K562 (cell line): Measurements from ENCODE around the gene S100A4. TPM values are rescaled to one million over a fixed set of nuclear protein-coding genes. Genes with fewer than 3 reads are reported as not detected.

Experiments used
- BDP1 ChIP-seq: IDR thresholded peaks from 3 replicates; pipeline ENCODE4 v1.6.1; 2011; ENCODE audit not compliant: insufficient read length, insufficient read depth
- CCNT2 ChIP-seq: IDR thresholded peaks from 2 replicates; pipeline ENCODE4 v1.6.1; 2011; ENCODE audit warnings: borderline replicate concordance, low read depth, mild to moderate bottlenecking, moderate library complexity, mixed read lengths, low read length; ENCODE audit not compliant: insufficient read length; ENCODE audit errors: extremely low read depth
- CREB5 ChIP-seq: fragments of 250-450 bp; sonication (Bioruptor Pico); IDR thresholded peaks from 2 replicates; pipeline ENCODE4 v1.5.0; 2020; ENCODE audit warnings: mild to moderate bottlenecking
- CXXC5 ChIP-seq: fragments of 250-450 bp; sonication (Bioruptor Pico); IDR thresholded peaks from 2 replicates; pipeline ENCODE4 v1.8.0; 2022; ENCODE audit warnings: inconsistent platforms, mild to moderate bottlenecking, moderate library complexity
- E4F1 ChIP-seq: fragments of 250-450 bp; sonication (Bioruptor Pico); IDR thresholded peaks from 2 replicates; pipeline ENCODE4 v1.5.0; 2021; ENCODE audit warnings: mild to moderate bottlenecking, borderline replicate concordance
- FOXJ2 ChIP-seq: fragments of 200-800 bp; sonication (Bioruptor generic); IDR thresholded peaks from 2 replicates; pipeline ENCODE4 v1.6.1; 2016; ENCODE audit warnings: missing genetic modification characterization, missing compliant biosample characterization
- FOXP1 ChIP-seq: sonication (generic); formaldehyde crosslinking; IDR thresholded peaks from 2 replicates; pipeline ENCODE4 v1.8.0; 2022; ENCODE audit warnings: mild to moderate bottlenecking, missing genetic modification reagents
- GABPA ChIP-seq: fragments of 200-800 bp; sonication (Bioruptor generic); conservative IDR thresholded peaks from 2 replicates; pipeline ENCODE4 v1.6.1; 2016; ENCODE audit warnings: low read depth, missing genetic modification characterization, missing compliant biosample characterization
- HSF4 ChIP-seq: fragments of 250-450 bp; sonication (Bioruptor Pico); IDR thresholded peaks from 2 replicates; pipeline ENCODE4 v2.1.2; 2022; ENCODE audit warnings: mild to moderate bottlenecking, moderate library complexity, borderline replicate concordance
- MCM7 ChIP-seq, 2 experiments: fragments of 450-650 bp; IDR thresholded peaks; 2 replicates each; pipeline ENCODE4 v1.6.1; 2016 to 2018
- MLX ChIP-seq, 2 experiments: fragments of 450-650 bp in 1 of 2; sonication (generic) in 1 of 2; formaldehyde crosslinking; conservative IDR thresholded peaks; 2 replicates each; pipeline versions ENCODE4 v1.4.0 to v1.8.1; 2020 to 2022; ENCODE audit warnings: mild to moderate bottlenecking in 1 of 2, missing genetic modification reagents in 1 of 2
- PHB2 ChIP-seq: fragments of 450-650 bp; IDR thresholded peaks from 2 replicates; pipeline ENCODE4 v1.6.1; 2017; ENCODE audit warnings: low read depth
- POLR2AphosphoS5 ChIP-seq: IDR thresholded peaks from 2 replicates; pipeline ENCODE4 v1.6.1; 2011; ENCODE audit warnings: mild to moderate bottlenecking, low read depth, low read length, moderate library complexity; ENCODE audit not compliant: control insufficient read depth, insufficient read depth
- PPARD ChIP-seq: fragments of 250-450 bp; sonication (Bioruptor Pico); IDR thresholded peaks from 2 replicates; pipeline ENCODE4 v1.8.0; 2022; ENCODE audit warnings: inconsistent platforms, mild to moderate bottlenecking, moderate library complexity
- PURB ChIP-seq: sonication (generic); formaldehyde crosslinking; IDR thresholded peaks from 2 replicates; pipeline ENCODE4 v1.9.0; 2021; ENCODE audit warnings: low read depth, mild to moderate bottlenecking, missing genetic modification reagents
- TCF15 ChIP-seq: fragments of 250-450 bp; sonication (Bioruptor Pico); IDR thresholded peaks from 2 replicates; pipeline ENCODE4 v1.8.0; 2022; ENCODE audit warnings: moderate library complexity, mild to moderate bottlenecking, inconsistent platforms
- TGIF2 ChIP-seq: sonication (generic); formaldehyde crosslinking; IDR thresholded peaks from 2 replicates; pipeline ENCODE4 v1.8.1; 2022; ENCODE audit warnings: mild to moderate bottlenecking, missing genetic modification reagents, moderate library complexity
- THRAP3 ChIP-seq: fragments of 450-650 bp; IDR thresholded peaks from 2 replicates; pipeline ENCODE4 v1.6.1; 2016; ENCODE audit warnings: mild to moderate bottlenecking, inconsistent platforms, borderline replicate concordance
- XRCC3 ChIP-seq: fragments of 450-650 bp; IDR thresholded peaks from 2 replicates; pipeline ENCODE4 v1.6.1; 2017; ENCODE audit warnings: mild to moderate bottlenecking, moderate library complexity
- XRCC4 ChIP-seq: IDR thresholded peaks from one replicate; pipeline ENCODE4 v1.6.1; 2011; ENCODE audit not compliant: insufficient read depth, insufficient read length; ENCODE audit errors: extremely low read depth
- ZNF121 ChIP-seq: sonication (generic); formaldehyde crosslinking; conservative IDR thresholded peaks from 2 replicates; pipeline ENCODE4 v1.8.0; 2022; ENCODE audit warnings: missing genetic modification reagents
- ZNF174 ChIP-seq: fragments of 250-450 bp; sonication (Bioruptor Pico); IDR thresholded peaks from 2 replicates; pipeline ENCODE4 v1.4.0; 2020; ENCODE audit warnings: mild to moderate bottlenecking
- ZNF511 ChIP-seq: sonication (generic); formaldehyde crosslinking; IDR thresholded peaks from 2 replicates; pipeline ENCODE4 v1.8.0; 2022; ENCODE audit warnings: mild to moderate bottlenecking, missing genetic modification reagents
- polyA plus RNA-seq, 8 experiments: library from polyadenylated mRNA; depleted of rRNA in 4 of 8; stranded (reverse) in 5 of 8; unstranded in 3 of 8; fragments of >200 nt; fragmentation: Nextera tagmentation in 2 of 8; fragmentation: Illumina TruSeq in 1 of 8; extraction: Ambion mirVana in 2 of 8; extraction: Trizol in 1 of 8; gene quantifications; 2 replicates each; pipeline versions ENCODE4 v1.2.1 to v1.2.3, GENCODE V29; 2011 to 2014; ENCODE audit warnings: inconsistent platforms in 1 of 8, missing spikeins in 1 of 8
- total RNA-seq, 7 experiments: library from RNA; depleted of rRNA in 6 of 7; stranded (reverse); fragments of >200 nt in 6 of 7; fragmentation: Illumina TruSeq in 2 of 7; extraction: Trizol in 2 of 7; gene quantifications; 2 replicates each; pipeline versions ENCODE4 v1.2.1 to v1.2.3, GENCODE V29; 2011 to 2021; ENCODE audit warnings: low replicate concordance in 1 of 7

S100A4 gene
- total and polyA plus RNA-seq, 9 of the 15 experiments (the other 6 are each of a cell fraction or from before 2014, with no cell fraction given): 3.7 to 20.1 (median 11.2) TPM

- no peak for TF ChIP-seq ZNF174 (CRISPR knock-in tag)
- TF ChIP-seq GABPA (tag): no peak
- TF ChIP-seq FOXP1 (CRISPR knock-in tag): no peak
- TF ChIP-seq MLX (CRISPR knock-in tag; conservative IDR thresholded peaks at IDR 0.05): no peak
- TF ChIP-seq ZNF511 (CRISPR knock-in tag): no peak
- no peak for TF ChIP-seq HSF4
- TF ChIP-seq MCM7 (IDR thresholded peaks at IDR 0.05): no peak
- TF ChIP-seq BDP1: no peak
- TF ChIP-seq PPARD (CRISPR knock-in tag): no peak
- TF ChIP-seq PHB2: no peak
- no peak for TF ChIP-seq CXXC5 (CRISPR knock-in tag)
- TF ChIP-seq E4F1 (CRISPR knock-in tag): no peak
- TF ChIP-seq XRCC3: no peak
- TF ChIP-seq CREB5 (CRISPR knock-in tag): no peak
- no peak for TF ChIP-seq THRAP3
- no peak for TF ChIP-seq PURB (CRISPR knock-in tag)
- no peak for TF ChIP-seq FOXJ2 (tag)
- no peak for TF ChIP-seq TCF15 (CRISPR knock-in tag)
- TF ChIP-seq ZNF121 (CRISPR knock-in tag): no peak
- TF ChIP-seq POLR2AphosphoS5: no peak
- TF ChIP-seq XRCC4: no peak
- TF ChIP-seq CCNT2: no peak
- TF ChIP-seq TGIF2: no peak
Observed at GRCh38 chr1:153545067-153546055, at the start of gene S100A4 (continued).
